HepG2 (cell line): ENCODE data around the gene MAP2K7. TPM values are rescaled to one million over a fixed set of nuclear protein-coding genes. Genes with fewer than 3 reads are reported as not detected.

Experiments
- AGO1 ChIP-seq: fragments of 200-400 bp; formaldehyde crosslinking; IDR thresholded peaks from 2 replicates; pipeline ENCODE4 v1.6.1; 2017; ENCODE audit warnings: mild to moderate bottlenecking, low read depth, low read length, moderate library complexity; ENCODE audit not compliant: poor library complexity, severe bottlenecking
- CBX1 ChIP-seq: IDR thresholded peaks from one replicate; pipeline ENCODE4 v1.6.1; 2016; ENCODE audit warnings: antibody characterized with exemption, low read depth
- CCAR2 ChIP-seq: fragments of 200-400 bp; formaldehyde crosslinking; optimal IDR thresholded peaks from 2 replicates; pipeline ENCODE3; 2018; ENCODE audit warnings: low read depth, mild to moderate bottlenecking, low read length, moderate library complexity
- CEBPG ChIP-seq: IDR thresholded peaks from 2 replicates; pipeline ENCODE4 v1.6.1; 2016
- CHCHD3 ChIP-seq: sonication (generic); formaldehyde crosslinking; IDR thresholded peaks from 2 replicates; pipeline ENCODE4 v1.8.0; 2022; ENCODE audit warnings: mild to moderate bottlenecking, missing genetic modification reagents, moderate library complexity
- MAZ ChIP-seq, 2 experiments: sonication (generic) in 1 of 2; formaldehyde crosslinking in 1 of 2; IDR thresholded peaks; 2 replicates each; pipeline versions ENCODE4 v1.5.0 to v1.6.1; 2012 to 2020; ENCODE audit warnings: low read depth in 2 of 2, mild to moderate bottlenecking in 2 of 2, borderline replicate concordance in 1 of 2, improper control_type of control experiment in 1 of 2, low read length in 1 of 2, missing genetic modification reagents in 1 of 2, moderate library complexity in 1 of 2
- MTF2 ChIP-seq: sonication (generic); formaldehyde crosslinking; IDR thresholded peaks from 2 replicates; pipeline ENCODE4 v1.5.0; 2020; ENCODE audit warnings: missing genetic modification reagents, borderline replicate concordance
- MXI1 ChIP-seq: IDR thresholded peaks from 3 replicates; pipeline ENCODE4 v1.6.1; 2012; ENCODE audit warnings: low read depth, low read length, inconsistent platforms, borderline replicate concordance
- PAX8 ChIP-seq: sonication (generic); formaldehyde crosslinking; IDR thresholded peaks from 2 replicates; pipeline ENCODE4 v1.8.0; 2022; ENCODE audit warnings: mild to moderate bottlenecking, missing genetic modification reagents, borderline replicate concordance
- SMAD9 ChIP-seq: sonication (generic); formaldehyde crosslinking; IDR thresholded peaks from 2 replicates; pipeline ENCODE4 v1.5.1; 2020; ENCODE audit warnings: mild to moderate bottlenecking, missing genetic modification reagents
- SNAPC5 ChIP-seq: sonication (generic); formaldehyde crosslinking; IDR thresholded peaks from 2 replicates; pipeline ENCODE4 v1.8.1; 2023; ENCODE audit warnings: mild to moderate bottlenecking, missing genetic modification reagents, borderline replicate concordance
- SUZ12 ChIP-seq: fragments of 150-350 bp; IDR thresholded peaks from 2 replicates; pipeline ENCODE4 v1.6.1; 2014; ENCODE audit warnings: low read depth, low read length
- YEATS2 ChIP-seq: sonication (generic); formaldehyde crosslinking; IDR thresholded peaks from 2 replicates; pipeline ENCODE4 v1.4.0; 2020; ENCODE audit warnings: missing genetic modification reagents, borderline replicate concordance
- ZFP62 ChIP-seq: sonication (generic); formaldehyde crosslinking; IDR thresholded peaks from 2 replicates; pipeline ENCODE4 v1.4.0; 2020; ENCODE audit warnings: missing genetic modification reagents
- ZNF136 ChIP-seq: sonication (generic); formaldehyde crosslinking; IDR thresholded peaks from 2 replicates; pipeline ENCODE4 v1.8.1; 2022; ENCODE audit warnings: low read depth, mild to moderate bottlenecking, moderate library complexity, missing genetic modification reagents
- ZNF382 ChIP-seq: sonication (generic); formaldehyde crosslinking; IDR thresholded peaks from 2 replicates; pipeline ENCODE4 v1.5.0; 2020; ENCODE audit warnings: missing genetic modification reagents, mild to moderate bottlenecking, borderline replicate concordance
- ZNF451 ChIP-seq: sonication (generic); formaldehyde crosslinking; IDR thresholded peaks from 2 replicates; pipeline ENCODE4 v1.5.0; 2020; ENCODE audit warnings: mild to moderate bottlenecking, missing genetic modification reagents
- ZNF749 ChIP-seq: sonication (generic); formaldehyde crosslinking; IDR thresholded peaks from 2 replicates; pipeline ENCODE4 v1.8.0; 2022; ENCODE audit warnings: mild to moderate bottlenecking, missing genetic modification reagents, moderate library complexity, borderline replicate concordance
- ZSCAN25 ChIP-seq: sonication (generic); formaldehyde crosslinking; IDR thresholded peaks from 2 replicates; pipeline ENCODE4 v1.8.0; 2022; ENCODE audit warnings: mild to moderate bottlenecking, missing genetic modification reagents
- polyA plus RNA-seq, 8 experiments: library from polyadenylated mRNA; depleted of rRNA in 3 of 8; stranded (reverse) in 7 of 8; unstranded in 1 of 8; fragments of >200 nt; fragmentation: Illumina TruSeq in 4 of 8; extraction: Trizol in 4 of 8; gene quantifications; 2 replicates each; pipeline versions ENCODE4 v1.2.1 to v1.2.3, GENCODE V29; 2011 to 2016; ENCODE audit warnings: low read depth in 4 of 8, missing spikeins in 1 of 8, mixed read lengths in 1 of 8; ENCODE audit not compliant: insufficient read depth in 1 of 8
- total RNA-seq, 5 experiments: library from RNA; depleted of rRNA; stranded (reverse); fragments of >200 nt; fragmentation: Illumina TruSeq; extraction: Trizol; gene quantifications; 2 replicates each; pipeline ENCODE4 v1.2.3, GENCODE V29; 2016; ENCODE audit warnings: low read depth in 1 of 5
- TF ChIP-seq, protein P1 (sequence below), 2 experiments: sonication (generic) in 1 of 2; formaldehyde crosslinking in 1 of 2; IDR thresholded peaks; 2 replicates each; pipeline versions ENCODE4 v1.4.0 to v1.6.1; 2018 to 2020; ENCODE audit warnings: missing genetic modification reagents in 2 of 2, borderline replicate concordance in 1 of 2, low read depth in 1 of 2, mild to moderate bottlenecking in 1 of 2, missing biosample characterization in 1 of 2
- TF ChIP-seq, protein P2 (sequence below): sonication (generic); formaldehyde crosslinking; IDR thresholded peaks from 2 replicates; pipeline ENCODE4 v1.4.0; 2020; ENCODE audit warnings: missing genetic modification reagents, borderline replicate concordance
- TF ChIP-seq, protein P3 (sequence below): IDR thresholded peaks from 2 replicates; pipeline ENCODE4 v1.6.1; 2016; ENCODE audit warnings: mild to moderate bottlenecking

Gene MAP2K7
- total and polyA plus RNA-seq, 2 of the 13 experiments (the other 11 are each of a cell fraction or from before 2014, with no cell fraction given), result 9.0 to 10.8 TPM

DNA sequence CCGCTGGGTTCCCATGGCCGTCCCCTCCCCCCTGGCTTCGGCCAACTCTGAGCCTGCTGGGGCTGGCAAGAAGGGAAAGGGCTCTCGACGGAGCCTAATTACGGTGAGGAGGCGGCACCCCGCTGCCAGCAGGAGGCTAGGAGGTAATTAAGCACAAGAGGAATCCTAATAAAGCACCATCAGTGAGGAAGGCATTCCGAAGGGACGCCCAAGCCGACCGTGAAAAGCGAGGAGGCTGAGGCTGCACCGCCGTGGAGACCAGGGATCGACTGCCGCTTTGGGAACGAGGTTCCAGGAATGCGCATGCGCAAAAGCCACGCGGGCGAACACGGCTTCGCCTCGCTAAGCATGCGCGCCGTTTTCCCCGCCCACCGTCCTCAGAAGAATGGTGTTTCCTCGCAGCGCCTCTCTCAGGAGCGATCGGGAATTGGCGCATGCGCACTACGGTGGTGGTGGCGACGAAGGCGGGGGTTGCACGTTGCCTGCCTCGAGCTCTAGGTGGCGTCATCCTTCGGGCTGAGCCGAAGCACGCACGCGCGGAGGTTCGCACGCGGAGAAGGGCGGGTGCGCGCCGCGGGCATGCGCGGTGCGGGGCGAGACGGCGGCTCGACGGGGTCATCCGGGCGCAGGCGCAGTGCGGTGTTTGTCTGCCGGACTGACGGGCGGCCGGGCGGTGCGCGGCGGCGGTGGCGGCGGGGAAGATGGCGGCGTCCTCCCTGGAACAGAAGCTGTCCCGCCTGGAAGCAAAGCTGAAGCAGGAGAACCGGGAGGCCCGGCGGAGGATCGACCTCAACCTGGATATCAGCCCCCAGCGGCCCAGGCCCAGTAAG, at the start of gene MAP2K7 (continued):
- TF ChIP-seq, protein P1, sequence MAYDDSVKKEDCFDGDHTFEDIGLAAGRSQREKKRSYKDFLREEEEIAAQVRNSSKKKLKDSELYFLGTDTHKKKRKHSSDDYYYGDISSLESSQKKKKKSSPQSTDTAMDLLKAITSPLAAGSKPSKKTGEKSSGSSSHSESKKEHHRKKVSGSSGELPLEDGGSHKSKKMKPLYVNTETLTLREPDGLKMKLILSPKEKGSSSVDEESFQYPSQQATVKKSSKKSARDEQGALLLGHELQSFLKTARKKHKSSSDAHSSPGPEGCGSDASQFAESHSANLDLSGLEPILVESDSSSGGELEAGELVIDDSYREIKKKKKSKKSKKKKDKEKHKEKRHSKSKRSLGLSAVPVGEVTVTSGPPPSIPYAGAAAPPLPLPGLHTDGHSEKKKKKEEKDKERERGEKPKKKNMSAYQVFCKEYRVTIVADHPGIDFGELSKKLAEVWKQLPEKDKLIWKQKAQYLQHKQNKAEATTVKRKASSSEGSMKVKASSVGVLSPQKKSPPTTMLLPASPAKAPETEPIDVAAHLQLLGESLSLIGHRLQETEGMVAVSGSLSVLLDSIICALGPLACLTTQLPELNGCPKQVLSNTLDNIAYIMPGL (CRISPR knock-in tag; IDR thresholded peaks at IDR 0.05; ENCODE audit: borderline replicate concordance in 1 of 2, low read depth in 1 of 2), result peak; percentile 80 to 91
- TF ChIP-seq ZNF136 (CRISPR knock-in tag), result peak; percentile 88; the same call in 1 of the 2 replicates
- peak; percentile 77 for TF ChIP-seq ZNF451
- peak; percentile 49 for TF ChIP-seq SMAD9 (CRISPR knock-in tag)
- no peak for TF ChIP-seq MAZ (IDR thresholded peaks at IDR 0.05; ENCODE audit: borderline replicate concordance, low read depth, low read length)
- peak; percentile 64; the same call in 1 of the 2 replicates for TF ChIP-seq MAZ (CRISPR knock-in tag; IDR thresholded peaks at IDR 0.05; ENCODE audit: low read depth)
- no peak for TF ChIP-seq SNAPC5 (CRISPR knock-in tag)
- TF ChIP-seq, protein P2, sequence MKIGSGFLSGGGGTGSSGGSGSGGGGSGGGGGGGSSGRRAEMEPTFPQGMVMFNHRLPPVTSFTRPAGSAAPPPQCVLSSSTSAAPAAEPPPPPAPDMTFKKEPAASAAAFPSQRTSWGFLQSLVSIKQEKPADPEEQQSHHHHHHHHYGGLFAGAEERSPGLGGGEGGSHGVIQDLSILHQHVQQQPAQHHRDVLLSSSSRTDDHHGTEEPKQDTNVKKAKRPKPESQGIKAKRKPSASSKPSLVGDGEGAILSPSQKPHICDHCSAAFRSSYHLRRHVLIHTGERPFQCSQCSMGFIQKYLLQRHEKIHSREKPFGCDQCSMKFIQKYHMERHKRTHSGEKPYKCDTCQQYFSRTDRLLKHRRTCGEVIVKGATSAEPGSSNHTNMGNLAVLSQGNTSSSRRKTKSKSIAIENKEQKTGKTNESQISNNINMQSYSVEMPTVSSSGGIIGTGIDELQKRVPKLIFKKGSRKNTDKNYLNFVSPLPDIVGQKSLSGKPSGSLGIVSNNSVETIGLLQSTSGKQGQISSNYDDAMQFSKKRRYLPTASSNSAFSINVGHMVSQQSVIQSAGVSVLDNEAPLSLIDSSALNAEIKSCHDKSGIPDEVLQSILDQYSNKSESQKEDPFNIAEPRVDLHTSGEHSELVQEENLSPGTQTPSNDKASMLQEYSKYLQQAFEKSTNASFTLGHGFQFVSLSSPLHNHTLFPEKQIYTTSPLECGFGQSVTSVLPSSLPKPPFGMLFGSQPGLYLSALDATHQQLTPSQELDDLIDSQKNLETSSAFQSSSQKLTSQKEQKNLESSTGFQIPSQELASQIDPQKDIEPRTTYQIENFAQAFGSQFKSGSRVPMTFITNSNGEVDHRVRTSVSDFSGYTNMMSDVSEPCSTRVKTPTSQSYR (CRISPR knock-in tag), result peak; percentile 93
- no peak for TF ChIP-seq CCAR2
- no peak for TF ChIP-seq ZFP62 (CRISPR knock-in tag)
- TF ChIP-seq ZNF749 (CRISPR knock-in tag), result peak; percentile 82
- peak; percentile 85; the same call in 1 of the 2 replicates for TF ChIP-seq YEATS2
- no peak for TF ChIP-seq ZNF382 (CRISPR knock-in tag)
- TF ChIP-seq ZSCAN25, result peak; percentile 68; the same call in 1 of the 2 replicates
- peak; percentile 78 for TF ChIP-seq CEBPG (CRISPR knock-in tag)
- TF ChIP-seq MXI1, result peak; percentile 86; the same call in 1 of the 3 replicates
- TF ChIP-seq MTF2, result no peak
- TF ChIP-seq AGO1, result peak; percentile 65
- no peak for TF ChIP-seq PAX8 (CRISPR knock-in tag)
- TF ChIP-seq CBX1, result no peak
- TF ChIP-seq CHCHD3, result peak; percentile 92
- TF ChIP-seq, protein P3, sequence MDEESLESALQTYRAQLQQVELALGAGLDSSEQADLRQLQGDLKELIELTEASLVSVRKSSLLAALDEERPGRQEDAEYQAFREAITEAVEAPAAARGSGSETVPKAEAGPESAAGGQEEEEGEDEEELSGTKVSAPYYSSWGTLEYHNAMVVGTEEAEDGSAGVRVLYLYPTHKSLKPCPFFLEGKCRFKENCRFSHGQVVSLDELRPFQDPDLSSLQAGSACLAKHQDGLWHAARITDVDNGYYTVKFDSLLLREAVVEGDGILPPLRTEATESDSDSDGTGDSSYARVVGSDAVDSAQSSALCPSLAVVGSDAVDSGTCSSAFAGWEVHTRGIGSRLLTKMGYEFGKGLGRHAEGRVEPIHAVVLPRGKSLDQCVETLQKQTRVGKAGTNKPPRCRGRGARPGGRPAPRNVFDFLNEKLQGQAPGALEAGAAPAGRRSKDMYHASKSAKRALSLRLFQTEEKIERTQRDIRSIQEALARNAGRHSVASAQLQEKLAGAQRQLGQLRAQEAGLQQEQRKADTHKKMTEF (CRISPR knock-in tag), result peak; percentile 90; the same call in 1 of the 2 replicates
- TF ChIP-seq SUZ12, result no peak
